Left kidney (tissue), 8 donors: ENCODE measurements around the gene AMOT. TPM values are rescaled to one million over a fixed set of nuclear protein-coding genes. Genes with fewer than 3 reads are reported as not detected.
A peak's percentile ranks its signal among the peaks of the same experiment; 100 is the strongest.
"Not testable (repeated sequence)": the region's sequence is repeated elsewhere in the genome, so short reads cannot be mapped to it uniquely, and the experiment has no call there.

Source experiments
- DNase-seq: peaks from one replicate; pipeline ENCODE4 v3.0.0-alpha.2; 2013
- long read RNA-seq, 8 donors: transcript quantifications; one replicate each; lab custom pipeline, GENCODE V29; 2026
- polyA plus RNA-seq: library from polyadenylated mRNA; unstranded; fragments of 120-200 nt; gene quantifications from one replicate; pipeline ENCODE4 v1.2.1, GENCODE V29; 2013; ENCODE audit not compliant: insufficient read length

Gene AMOT, protein sequence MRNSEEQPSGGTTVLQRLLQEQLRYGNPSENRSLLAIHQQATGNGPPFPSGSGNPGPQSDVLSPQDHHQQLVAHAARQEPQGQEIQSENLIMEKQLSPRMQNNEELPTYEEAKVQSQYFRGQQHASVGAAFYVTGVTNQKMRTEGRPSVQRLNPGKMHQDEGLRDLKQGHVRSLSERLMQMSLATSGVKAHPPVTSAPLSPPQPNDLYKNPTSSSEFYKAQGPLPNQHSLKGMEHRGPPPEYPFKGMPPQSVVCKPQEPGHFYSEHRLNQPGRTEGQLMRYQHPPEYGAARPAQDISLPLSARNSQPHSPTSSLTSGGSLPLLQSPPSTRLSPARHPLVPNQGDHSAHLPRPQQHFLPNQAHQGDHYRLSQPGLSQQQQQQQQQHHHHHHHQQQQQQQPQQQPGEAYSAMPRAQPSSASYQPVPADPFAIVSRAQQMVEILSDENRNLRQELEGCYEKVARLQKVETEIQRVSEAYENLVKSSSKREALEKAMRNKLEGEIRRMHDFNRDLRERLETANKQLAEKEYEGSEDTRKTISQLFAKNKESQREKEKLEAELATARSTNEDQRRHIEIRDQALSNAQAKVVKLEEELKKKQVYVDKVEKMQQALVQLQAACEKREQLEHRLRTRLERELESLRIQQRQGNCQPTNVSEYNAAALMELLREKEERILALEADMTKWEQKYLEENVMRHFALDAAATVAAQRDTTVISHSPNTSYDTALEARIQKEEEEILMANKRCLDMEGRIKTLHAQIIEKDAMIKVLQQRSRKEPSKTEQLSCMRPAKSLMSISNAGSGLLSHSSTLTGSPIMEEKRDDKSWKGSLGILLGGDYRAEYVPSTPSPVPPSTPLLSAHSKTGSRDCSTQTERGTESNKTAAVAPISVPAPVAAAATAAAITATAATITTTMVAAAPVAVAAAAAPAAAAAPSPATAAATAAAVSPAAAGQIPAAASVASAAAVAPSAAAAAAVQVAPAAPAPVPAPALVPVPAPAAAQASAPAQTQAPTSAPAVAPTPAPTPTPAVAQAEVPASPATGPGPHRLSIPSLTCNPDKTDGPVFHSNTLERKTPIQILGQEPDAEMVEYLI
- 80.5 TPM for polyA plus RNA-seq
- long read RNA-seq, donor 1, full-length matches to known transcripts = 4 of 11 reads
- long read RNA-seq, donor 1, partial matches to known transcripts = 7 of 11 reads
- long read RNA-seq, donor 1, other reads (novel, unspliced or antisense) = 0 of 11 reads
- long read RNA-seq, donor 2, partial matches to known transcripts = 5 of 8 reads
- long read RNA-seq, donor 2, other reads (novel, unspliced or antisense) = 0 of 8 reads
- long read RNA-seq, donor 3, transcript AMOT-205 (4 exons, 510 nt) = major isoform, 5 of 11 reads
- long read RNA-seq, donor 3, partial matches to known transcripts = 6 of 11 reads
- long read RNA-seq, donor 3, other reads (novel, unspliced or antisense) = 0 of 11 reads
- long read RNA-seq, donor 4, partial matches to known transcripts = 0 of 3 reads
- long read RNA-seq, donor 4, other reads (novel, unspliced or antisense) = 0 of 3 reads
- long read RNA-seq, donor 5, partial matches to known transcripts = 5 of 8 reads
- long read RNA-seq, donor 5, other reads (novel, unspliced or antisense) = 0 of 8 reads
- long read RNA-seq, donor 6, transcript AMOT-205 (4 exons, 510 nt) = major isoform, 7 of 15 reads
- long read RNA-seq, donor 6, partial matches to known transcripts = 8 of 15 reads
- long read RNA-seq, donor 6, other reads (novel, unspliced or antisense) = 0 of 15 reads
- long read RNA-seq, donor 7, transcript AMOT-205 (4 exons, 510 nt) = major isoform, 5 of 11 reads
- long read RNA-seq, donor 7, partial matches to known transcripts = 6 of 11 reads
- long read RNA-seq, donor 7, other reads (novel, unspliced or antisense) = 0 of 11 reads
- long read RNA-seq, donor 8, partial matches to known transcripts = 7 of 7 reads
- long read RNA-seq, donor 8, other reads (novel, unspliced or antisense) = 0 of 7 reads

DNA sequence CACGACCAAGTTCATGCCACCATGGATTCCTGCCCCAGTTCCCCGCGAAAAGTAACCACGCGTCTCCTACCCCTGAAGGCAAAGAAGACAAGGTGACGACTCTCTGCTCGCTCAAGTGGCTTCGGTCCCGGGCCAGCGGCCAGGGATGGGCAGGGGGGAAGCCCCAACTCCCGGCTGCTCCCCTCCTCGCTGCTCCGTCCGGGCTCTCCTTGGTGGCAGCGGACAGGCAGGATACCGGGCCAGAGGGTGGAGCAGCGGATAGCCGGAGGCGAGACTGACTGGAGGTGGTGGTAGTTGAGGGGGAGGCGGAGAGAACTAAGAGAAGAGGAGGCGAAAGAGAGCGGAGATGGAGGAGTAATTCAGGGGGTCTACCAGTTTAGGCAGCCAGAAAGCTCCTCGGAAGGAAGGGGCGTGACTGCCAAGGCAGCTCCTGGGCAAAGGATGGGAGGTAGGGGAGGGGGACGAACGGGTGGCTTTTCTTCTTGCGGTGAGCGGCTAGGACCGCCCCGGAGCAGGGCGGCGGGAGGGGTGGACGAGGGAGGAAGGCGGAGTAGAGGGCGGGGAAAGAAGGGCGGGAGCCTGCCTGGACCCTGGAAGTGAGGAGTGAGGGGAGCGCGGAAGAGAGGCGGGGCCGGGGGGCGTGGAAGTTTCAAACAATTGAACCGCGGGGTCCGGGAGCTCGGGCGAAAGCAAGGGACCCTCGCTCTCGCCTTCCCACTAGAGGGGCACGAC lies at the start of gene AMOT:
Gene AMOT, minus strand, starts transcription at position 450 of the 732 bp plus-strand sequence. CDS start 17,705 bp downstream, outside the sequence.
- DNase-seq = peak; percentile 86

GRCh38 chrX:112889400-112889799 lies 48.8 kb upstream of the AMOT start:
- no peak for DNase-seq

- no peak for DNase-seq
Measured at GRCh38 chrX:112888916-112889315, 48.3 kb upstream of the AMOT start.

GRCh38 chrX:112877771-112878173 lies 37.1 kb upstream of the AMOT start:
- DNase-seq = no peak

DNA sequence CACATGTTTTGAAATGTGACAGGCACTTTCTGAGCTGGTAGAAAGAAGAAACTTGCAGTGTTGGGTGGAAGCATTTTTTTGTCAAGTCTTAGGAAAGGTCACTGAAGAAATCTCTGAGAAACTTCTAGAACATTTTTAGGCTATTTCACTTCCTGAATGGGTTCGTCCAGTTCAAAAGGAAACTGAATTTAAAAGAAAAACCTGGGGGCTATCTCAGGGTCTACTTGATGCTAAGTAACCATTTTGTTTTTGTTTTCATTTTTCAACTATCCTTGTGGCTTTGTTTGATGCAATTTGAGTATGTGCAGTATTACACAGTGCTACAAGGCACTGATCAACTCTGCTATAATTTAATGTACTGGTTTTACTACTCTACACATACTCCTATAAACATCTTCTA lies 34.0 kb upstream of the AMOT start:
- DNase-seq = no peak

DNA sequence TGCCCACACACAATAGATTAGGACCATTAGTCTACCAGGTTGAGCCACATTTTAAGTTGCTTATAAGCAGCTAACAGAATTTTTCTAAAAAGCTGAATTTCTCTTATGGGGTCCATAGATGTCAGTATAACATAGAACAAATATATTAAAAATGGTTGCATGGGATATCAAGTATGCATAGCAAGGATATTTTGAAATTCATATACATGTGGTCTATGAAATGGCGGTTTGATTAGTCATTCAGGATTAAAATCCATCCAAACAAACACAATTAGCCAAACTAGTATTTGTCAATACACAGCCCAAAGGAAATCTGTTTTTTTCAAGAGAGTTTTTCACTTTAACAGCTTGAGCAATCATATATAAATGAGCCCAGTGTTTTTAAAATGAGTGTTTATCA lies 33.5 kb upstream of the AMOT start:
- no peak for DNase-seq

DNA sequence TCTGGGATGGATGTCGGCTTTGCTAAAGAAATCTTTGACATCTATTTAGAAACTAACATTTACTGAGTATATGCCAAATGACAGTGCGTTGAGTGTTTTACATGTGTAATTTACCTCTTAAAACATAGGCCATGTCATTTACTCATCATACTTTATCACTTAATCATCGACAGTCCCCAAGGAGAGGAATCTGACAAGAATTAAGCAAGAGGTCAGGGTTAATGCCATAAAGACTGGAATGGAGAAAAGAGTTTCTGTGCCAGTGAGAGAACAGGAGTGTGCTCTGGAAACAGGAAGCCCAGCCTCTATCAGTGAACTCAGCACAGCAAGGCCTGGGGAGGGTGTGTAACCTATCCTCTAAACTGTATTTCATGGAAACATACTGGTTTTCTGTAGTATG lies 28.0 kb upstream of the AMOT start:
- DNase-seq = no peak

- no peak for DNase-seq
Measured at GRCh38 chrX:112867570-112867969, 26.9 kb upstream of the AMOT start.

GRCh38 chrX:112866175-112866574 lies 25.5 kb upstream of the AMOT start:
- no peak for DNase-seq

DNA sequence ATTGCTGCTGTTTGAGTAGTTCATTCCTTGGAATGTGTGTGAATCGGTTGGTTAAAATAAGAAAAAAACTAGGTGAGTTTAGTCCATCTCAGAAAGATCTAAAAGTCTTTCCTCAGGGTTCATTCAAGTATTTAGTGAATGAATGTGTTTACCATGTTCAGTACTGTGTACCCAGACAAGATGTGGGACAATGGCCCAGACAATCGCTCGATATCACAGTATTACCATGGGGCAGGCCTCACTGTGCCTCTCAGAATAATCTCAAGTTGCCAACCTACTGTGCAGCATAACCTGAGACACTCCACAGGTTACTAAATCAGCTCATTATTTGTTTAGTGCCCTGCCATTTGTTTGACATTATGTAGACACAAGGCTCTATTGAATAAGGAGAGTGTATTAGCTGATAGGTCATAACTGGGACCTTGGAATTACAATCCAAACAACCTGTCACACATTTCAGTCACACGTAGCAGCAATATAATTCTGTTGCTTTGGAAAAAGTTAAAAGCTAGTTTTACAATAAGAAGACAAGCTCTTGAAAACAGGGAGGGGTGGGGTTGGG lies 24.9 kb upstream of the AMOT start:
- DNase-seq = no peak

GRCh38 chrX:112863850-112864249 lies 23.2 kb upstream of the AMOT start:
- no peak for DNase-seq

DNA sequence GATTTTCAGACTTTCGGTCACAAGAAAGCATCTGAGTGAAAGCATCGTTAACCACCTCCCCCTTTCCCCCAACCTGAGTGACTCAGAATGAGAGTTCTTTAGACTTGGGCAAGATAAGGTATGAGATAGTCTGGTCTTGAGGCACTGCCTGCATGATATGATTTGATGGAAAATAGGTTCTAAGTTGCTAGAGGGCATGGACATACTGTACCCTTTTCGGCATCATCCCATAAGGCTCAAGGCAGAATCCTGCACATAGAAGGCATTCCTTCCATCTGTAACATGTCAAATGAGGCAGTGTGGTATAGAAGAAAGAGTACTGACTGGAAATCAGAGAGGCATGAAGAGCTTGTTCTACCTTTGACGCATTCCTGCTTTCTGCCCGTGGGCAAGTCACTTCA lies 16.8 kb upstream of the AMOT start:
- no peak for DNase-seq

DNA sequence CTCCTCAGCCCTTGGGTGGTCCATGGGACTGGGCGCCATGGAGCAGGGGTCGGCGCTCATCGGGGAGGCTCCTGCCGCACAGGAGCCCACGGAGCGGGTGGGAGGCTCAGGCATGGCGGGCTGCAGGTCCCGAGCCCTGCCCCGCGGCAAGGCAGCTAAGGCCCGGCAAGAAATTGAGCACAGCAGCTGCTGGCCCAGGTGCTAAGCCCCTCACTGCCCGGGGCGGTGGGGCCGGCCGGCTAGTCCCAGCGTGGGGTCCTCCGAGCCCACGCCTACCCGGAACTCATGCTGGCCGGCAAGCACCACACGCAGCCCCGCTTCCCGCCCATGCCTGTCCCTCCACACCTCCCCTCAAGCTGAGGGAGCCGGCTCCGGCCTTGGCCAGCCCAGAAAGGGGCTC lies 14.3 kb upstream of the AMOT start:
- DNase-seq = not testable (repeated sequence)

DNA sequence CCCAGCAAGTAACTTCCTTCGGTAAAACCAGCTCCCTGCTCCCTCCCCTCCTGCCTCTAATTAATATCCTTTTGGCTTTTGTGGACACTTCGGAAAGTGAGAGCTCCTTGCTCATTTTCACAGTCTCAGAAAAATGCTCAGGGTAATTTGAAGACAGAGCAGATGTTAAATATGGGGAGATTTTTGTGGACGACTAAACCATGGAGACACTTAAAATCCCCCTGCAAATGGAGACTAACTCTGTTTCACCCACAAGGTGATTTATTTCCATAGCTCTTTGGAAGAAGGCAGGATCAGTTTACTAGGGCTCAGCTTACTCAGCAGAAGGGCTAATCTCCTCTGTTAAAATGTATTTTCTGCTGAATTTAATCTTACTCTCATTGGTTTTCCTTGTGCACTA lies 12.2 kb upstream of the AMOT start:
- DNase-seq = no peak

DNA sequence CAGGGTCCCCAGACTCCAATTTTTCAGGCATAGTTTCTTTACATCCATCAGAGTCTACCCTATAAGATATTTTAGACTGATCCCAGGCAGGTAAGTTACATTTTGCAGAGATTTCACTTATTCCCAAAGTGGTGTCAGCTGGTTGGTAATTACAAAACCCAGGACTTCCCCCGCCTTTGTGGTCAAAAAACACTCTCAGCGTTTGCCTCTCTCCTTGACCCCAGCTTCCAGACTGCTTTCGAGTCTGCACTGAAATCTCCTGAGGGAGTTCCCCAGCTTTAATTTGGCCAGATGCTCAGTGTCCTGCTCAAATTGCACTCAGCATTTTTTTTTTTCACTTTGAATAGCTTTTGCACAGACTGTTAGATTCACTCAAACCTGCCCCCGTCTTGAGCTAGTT lies 11.2 kb upstream of the AMOT start:
- no peak for DNase-seq

DNA sequence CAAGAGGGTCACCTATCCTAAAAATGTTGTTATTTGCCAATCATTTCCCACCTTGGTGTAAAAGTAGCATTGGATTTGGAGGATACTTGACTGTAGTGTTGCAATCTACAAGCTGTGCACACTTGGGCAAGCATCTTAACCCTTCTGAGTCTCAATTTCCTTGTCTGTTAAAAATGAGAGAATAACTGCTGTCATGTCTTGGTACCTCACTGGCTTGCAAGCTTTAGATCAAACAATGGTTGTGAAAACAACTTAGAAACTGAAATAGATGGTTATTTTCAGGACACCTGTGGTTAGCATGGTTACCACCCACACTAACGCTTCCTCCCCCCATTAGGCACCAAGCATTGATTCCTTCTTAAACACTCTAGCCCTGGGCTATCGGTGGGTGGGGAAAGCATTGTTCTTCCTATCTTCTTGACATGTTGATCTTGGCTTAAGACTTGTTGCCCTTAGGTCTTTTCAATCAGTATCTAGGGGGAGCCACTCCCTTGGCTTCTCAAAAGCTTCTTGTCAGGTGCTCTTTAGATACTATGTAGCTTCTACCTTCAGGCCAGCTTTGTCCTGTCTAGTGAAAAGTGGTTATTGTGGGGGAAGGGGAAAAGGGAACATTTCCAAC lies 10.6 kb upstream of the AMOT start:
- no peak for DNase-seq

- DNase-seq = no peak
Measured at GRCh38 chrX:112849016-112849415, 8.4 kb upstream of the AMOT start.

DNA sequence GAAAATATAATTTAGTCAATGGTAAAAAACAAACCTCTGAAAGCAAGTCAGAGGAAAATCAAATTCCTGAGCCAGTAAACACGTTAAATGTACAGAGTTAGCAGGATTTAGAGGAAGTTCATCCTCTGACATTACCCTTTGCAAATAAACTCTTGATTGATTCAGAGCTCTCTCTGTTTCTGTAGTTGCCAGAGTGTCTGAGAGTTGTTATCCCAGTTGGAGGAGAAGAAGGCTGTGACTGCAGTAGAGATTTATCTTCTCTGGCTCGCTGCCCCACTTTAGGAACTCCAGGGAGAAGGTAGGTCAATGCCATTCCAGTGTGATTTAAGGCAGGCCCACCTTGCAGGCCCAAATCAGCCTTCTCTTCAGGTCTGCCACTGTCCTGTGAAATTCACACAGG lies 6.2 kb upstream of the AMOT start:
- DNase-seq = no peak

- DNase-seq = no peak
Measured at GRCh38 chrX:112846187-112846586, 5.6 kb upstream of the AMOT start.
